GM12874 (cell line): ENCODE data around the gene NUP54.

Experiments
- CTCF ChIP-seq: IDR thresholded peaks from 2 replicates; pipeline ENCODE4 v1.5.1; 2011; ENCODE audit warnings: low read depth, mild to moderate bottlenecking, control low read depth, low read length, moderate library complexity; ENCODE audit not compliant: insufficient read depth

Gene NUP54

GRCh38 chr4:76067652-76068286, 80.4 kb downstream of the NUP54 start:
- peak; percentile 69 for TF ChIP-seq CTCF

- TF ChIP-seq CTCF, result no peak
These were observed 81.7 kb downstream of the NUP54 start for GRCh38 chr4:76066546-76066945.
